HAP-1 (cell line): ENCODE measurements around the gene LIME1.

Experiments
- DNase-seq, 2 experiments: peaks; one replicate each; pipeline ENCODE4 v3.0.0-alpha.2; 2016 to 2020; ENCODE audit warnings: low spot score in 2 of 2
- H3K27me3 ChIP-seq: fragments of 250-450 bp; sonication (Bioruptor Pico); 2 replicates; pipeline ENCODE4 v1.5.1; 2020; ENCODE audit warnings: low read depth, mild to moderate bottlenecking, moderate library complexity
- H3K36me3 ChIP-seq: fragments of 250-450 bp; sonication (Bioruptor Pico); replicated peaks from 2 replicates; pipeline ENCODE4 v1.5.1; 2020; ENCODE audit warnings: mild to moderate bottlenecking
- H3K4me1 ChIP-seq: fragments of 250-450 bp; sonication (Bioruptor Pico); 2 replicates; pipeline ENCODE4 v1.5.1; 2020; ENCODE audit warnings: mild to moderate bottlenecking
- H3K4me3 ChIP-seq: fragments of 250-450 bp; sonication (Bioruptor Pico); 2 replicates; pipeline ENCODE4 v1.5.1; 2020; ENCODE audit warnings: mild to moderate bottlenecking, moderate library complexity
- H3K9me3 ChIP-seq: fragments of 250-450 bp; sonication (Bioruptor Pico); 2 replicates; pipeline ENCODE4 v1.5.1; 2020; ENCODE audit warnings: mild to moderate bottlenecking, moderate library complexity
- in situ Hi-C: fragments of 300-500 bp; cut with MboI; formaldehyde crosslinking; loops from 3 replicates; pipeline ENCODE4 v1.14.3; 2020; ENCODE audit warnings: low sequenced_read_pairs, inconsistent platforms, mixed read lengths

The LIME1 gene

DNA sequence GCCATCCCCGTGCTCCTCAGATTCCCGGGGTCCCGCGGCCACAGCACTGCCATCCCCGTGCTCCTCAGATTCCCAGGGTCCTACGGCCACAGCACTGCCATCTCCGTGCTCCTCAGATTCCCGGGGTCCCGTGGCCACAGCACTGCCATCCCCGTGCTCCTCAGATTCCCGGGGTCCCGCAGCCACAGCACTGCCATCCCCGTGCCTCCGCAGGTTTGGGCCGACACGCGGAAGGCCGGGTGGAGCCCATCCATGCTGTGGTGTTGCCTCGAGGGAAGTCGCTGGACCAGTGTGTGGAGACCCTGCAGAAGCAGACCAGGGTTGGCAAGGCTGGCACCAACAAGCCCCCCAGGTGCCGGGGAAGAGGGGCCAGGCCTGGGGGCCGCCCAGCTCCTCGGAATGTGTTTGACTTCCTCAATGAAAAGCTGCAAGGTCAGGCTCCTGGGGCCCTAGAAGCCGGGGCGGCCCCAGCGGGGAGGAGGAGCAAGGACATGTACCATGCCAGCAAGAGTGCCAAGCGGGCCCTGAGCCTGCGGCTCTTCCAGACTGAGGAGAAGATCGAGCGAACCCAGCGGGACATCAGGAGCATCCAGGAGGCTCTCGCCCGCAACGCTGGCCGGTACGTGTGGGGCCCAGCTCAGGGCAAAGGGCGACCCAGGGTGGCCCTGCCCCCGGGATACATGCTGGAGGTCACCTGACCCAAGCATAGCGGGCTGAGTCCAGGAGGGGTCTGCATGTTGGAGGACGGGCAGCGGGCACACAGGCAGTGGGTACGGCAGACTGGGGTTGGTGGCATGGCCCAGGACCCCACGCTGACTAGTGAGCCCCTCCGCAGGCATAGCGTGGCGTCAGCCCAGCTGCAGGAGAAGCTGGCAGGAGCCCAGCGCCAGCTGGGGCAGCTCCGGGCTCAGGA, 1.3 kb upstream of the LIME1 start:
- no peaks in the 10 kb centered on the region for H3K9me3 ChIP-seq
- H3K4me3 ChIP-seq, result no peak overlapping the region
- H3K27me3 ChIP-seq, result no peaks in the 10 kb centered on the region
- DNase-seq, result no peak
- peaks cover 9% of the 10 kb centered on the region for H3K36me3 ChIP-seq
- peaks cover 2% of the 10 kb centered on the region; the same call in 1 of the 2 replicates for H3K4me1 ChIP-seq
- in situ Hi-C loops, result no loop called here

DNA sequence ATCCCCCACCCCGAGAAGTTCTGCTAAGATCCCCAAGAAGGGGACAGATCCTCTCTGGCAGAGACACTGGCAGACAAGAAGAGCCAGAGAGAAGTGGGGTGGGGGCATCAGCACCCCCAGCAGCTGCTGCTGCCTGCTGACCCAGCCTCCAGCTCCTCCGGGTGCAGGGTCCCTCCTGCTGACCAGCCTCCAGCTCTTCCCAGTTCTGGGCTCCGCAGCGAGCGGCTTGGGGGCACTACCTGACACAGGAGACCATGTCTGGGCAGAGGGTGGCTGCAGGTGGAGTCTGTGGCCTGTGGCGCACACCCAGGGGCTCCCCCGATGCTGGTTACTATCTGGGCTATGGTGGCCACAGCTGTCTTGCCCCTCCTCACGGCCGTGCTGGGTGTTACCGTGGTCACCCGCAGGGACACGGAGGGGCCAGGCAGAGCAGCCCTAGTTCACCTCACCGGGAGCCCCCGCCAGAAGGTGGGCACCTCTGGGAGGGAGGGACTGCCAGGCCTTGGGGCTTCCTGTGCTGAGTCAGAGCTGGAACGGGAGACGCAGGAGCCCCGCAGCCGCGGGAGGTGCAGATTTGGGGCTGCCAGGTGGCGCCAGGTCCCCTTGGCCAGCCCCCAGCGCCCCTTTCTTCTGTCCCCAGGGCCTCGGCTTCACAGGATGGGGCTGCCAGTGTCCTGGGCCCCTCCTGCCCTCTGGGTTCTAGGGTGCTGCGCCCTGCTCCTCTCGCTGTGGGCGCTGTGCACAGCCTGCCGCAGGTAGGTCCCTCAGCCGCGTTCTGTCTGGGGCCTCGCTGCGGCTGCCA, 630 bp downstream of the LIME1 start:
- in situ Hi-C loops, result no loop called here
- no peak overlapping the region for H3K4me3 ChIP-seq

DNA sequence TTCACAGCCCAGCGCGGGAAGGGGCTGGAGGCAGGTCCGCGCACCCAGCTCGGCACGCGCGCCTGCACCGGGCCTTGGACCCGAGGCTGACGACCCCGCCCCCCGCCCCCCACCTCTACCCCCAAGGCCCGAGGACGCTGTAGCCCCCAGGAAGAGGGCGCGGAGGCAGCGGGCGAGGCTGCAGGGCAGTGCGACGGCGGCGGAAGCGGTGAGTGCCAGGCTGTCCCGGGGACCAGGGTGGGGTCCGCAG, 1.2 kb downstream of the LIME1 start:
- Histone ChIP-seq H3K36me3 (peaks cover 28% of the 10 kb centered on the region), H3K4me3 (no peak overlapping the region), H3K27me3 (no peaks in the 10 kb centered on the region), H3K4me1 (peaks cover 9% of the 10 kb centered on the region), H3K9me3 (no peaks in the 10 kb centered on the region)
- in situ Hi-C loops, result no loop called here
- no peak for DNase-seq

More for the DNA sequence above, 630 bp downstream of the LIME1 start:
- Histone ChIP-seq H3K27me3 (no peaks in the 10 kb centered on the region), H3K9me3 (no peaks in the 10 kb centered on the region), H3K36me3 (peaks cover 23% of the 10 kb centered on the region), H3K4me1 (peaks cover 9% of the 10 kb centered on the region)
- no peak for DNase-seq

DNA sequence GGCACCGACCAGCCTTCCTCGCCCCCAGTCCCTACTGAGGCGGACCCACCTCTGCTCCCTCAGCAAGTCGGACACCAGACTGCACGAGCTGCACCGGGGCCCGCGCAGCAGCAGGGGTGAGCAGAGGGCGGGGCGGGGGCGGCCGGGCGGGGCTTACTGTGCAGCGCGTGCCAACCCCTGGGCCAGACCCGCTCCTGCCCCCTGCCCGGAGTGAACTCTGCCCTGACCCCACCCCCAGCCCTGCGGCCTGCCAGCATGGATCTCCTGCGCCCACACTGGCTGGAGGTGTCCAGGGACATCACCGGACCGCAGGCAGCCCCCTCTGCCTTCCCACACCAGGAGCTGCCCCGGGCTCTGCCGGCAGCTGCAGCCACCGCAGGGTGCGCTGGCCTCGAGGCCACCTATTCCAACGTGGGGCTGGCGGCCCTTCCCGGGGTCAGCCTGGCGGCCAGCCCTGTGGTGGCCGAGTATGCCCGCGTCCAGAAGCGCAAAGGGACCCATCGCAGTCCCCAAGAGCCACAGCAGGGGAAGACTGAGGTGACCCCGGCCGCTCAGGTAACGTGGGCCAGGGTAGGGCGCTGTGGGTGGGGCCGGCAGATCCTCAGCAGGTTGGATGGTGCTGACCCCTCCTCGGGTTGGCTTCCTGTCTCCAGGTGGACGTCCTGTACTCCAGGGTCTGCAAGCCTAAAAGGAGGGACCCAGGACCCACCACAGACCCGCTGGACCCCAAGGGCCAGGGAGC, 1.7 kb downstream of the LIME1 start:
- in situ Hi-C loops, result no loop called here
- H3K36me3 ChIP-seq, result peaks cover 29% of the 10 kb centered on the region
- no peak for DNase-seq
- no peaks in the 10 kb centered on the region for H3K27me3 ChIP-seq
- peaks cover 9% of the 10 kb centered on the region for H3K4me1 ChIP-seq
- no peaks in the 10 kb centered on the region for H3K9me3 ChIP-seq
- no peak overlapping the region for H3K4me3 ChIP-seq

DNA sequence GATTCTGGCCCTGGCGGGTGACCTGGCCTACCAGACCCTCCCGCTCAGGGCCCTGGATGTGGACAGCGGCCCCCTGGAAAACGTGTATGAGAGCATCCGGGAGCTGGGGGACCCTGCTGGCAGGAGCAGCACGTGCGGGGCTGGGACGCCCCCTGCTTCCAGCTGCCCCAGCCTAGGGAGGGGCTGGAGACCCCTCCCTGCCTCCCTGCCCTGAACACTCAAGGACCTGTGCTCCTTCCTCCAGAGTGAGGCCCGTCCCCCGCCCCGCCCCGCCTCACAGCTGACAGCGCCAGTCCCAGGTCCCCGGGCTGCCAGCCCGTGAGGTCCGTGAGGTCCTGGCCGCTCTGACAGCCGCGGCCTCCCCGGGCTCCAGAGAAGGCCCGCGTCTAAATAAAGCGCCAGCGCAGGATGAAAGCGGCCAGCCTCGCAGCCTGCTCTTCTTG, 2.2 kb downstream of the LIME1 start:
- Histone ChIP-seq H3K4me3 (no peak overlapping the region), H3K36me3 (peaks cover 29% of the 10 kb centered on the region), H3K4me1 (peaks cover 9% of the 10 kb centered on the region), H3K27me3 (no peaks in the 10 kb centered on the region), H3K9me3 (no peaks in the 10 kb centered on the region)
- no peak for DNase-seq
- in situ Hi-C loops, result no loop called here

DNA sequence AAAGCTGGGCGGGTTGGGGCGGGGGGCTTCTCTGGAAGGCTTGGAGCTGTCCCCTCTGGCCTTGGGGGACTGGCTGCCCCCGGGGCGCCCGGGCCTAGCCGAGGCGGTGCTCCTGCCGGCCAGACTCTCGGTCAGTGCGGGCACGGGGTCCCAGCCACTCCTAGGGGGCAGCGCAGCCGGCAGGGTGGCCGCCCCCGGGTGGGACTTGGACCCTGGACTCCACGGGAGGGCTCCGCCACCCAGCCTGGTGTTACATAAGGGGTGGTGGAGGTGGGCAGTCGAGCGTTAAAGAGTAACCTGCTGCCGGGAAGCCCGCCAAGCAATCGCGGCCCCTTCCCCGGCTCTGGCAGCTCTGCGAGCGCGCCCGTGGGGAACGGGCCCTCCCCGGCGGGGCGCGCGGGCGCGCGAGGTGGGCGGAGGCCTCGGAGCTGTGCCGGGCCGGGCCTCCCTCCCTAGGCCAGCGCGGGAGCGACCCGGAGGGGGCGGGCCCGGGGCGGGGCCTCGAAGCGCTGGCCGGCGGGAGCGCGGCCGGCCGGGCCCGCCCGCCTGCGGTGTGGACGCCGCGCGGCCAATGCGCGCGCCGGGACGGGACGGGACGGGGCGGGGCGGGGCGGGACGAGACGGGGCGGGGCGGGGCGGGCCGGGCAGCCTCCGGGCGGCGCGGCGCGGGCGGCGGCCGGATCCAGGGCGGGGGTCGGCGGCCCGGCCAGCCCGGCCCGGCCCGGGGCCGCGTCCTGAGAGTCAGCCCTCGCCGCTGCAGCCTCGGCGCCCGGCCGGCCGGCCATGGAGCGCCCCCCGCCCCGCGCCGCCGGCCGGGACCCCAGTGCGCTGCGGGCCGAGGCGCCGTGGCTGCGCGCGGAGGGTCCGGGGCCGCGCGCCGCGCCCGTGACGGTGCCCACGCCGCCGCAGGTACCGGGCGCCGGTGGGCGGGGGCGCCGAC, 2.9 kb downstream of the LIME1 start, which contains the start of gene SLC2A4RG:
Gene SLC2A4RG (plus strand): TSS at position 647 of the 940 bp plus-strand sequence. CDS start 137 bp downstream, at position 784.
- in situ Hi-C loops, result no loop called here
- peaks cover 30% of the 10 kb centered on the region for H3K36me3 ChIP-seq
- DNase-seq, result peak; percentile 69 to 80
- H3K4me1 ChIP-seq, result peaks cover 9% of the 10 kb centered on the region
- no peaks in the 10 kb centered on the region for H3K27me3 ChIP-seq
- peak within 1 kb of the TSS; percentile 67 for H3K4me3 ChIP-seq
- H3K9me3 ChIP-seq, result no peaks in the 10 kb centered on the region

DNA sequence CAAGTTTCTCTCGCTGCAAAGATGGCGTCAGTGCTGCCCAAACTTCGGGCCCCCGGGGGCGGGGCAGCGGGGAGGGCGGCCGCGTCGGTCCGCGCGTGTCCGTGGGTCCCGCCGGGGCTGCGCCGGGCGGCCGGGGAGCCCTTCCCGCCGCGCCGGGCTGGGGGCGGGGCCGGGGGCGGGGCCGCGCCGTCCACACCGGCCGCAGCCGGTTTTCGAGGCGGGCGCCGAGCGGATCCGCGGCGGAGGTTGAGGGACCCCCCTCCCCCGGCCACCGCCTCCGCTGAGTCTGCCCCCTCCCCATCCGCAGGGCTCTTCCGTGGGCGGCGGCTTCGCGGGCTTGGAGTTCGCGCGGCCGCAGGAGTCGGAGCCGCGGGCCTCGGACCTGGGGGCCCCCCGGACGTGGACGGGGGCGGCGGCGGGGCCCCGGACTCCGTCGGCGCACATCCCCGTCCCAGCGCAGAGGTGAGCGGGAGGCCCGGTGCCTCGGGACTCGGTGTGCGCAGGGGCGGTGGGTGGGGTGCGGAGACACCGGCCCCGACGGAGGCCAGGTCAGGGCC, 3.7 kb downstream of the LIME1 start:
- H3K36me3 ChIP-seq, result peaks cover 30% of the 10 kb centered on the region
- in situ Hi-C loops, result no loop called here
- H3K9me3 ChIP-seq, result no peaks in the 10 kb centered on the region
- peak; percentile 37 to 75 for DNase-seq
- H3K27me3 ChIP-seq, result no peaks in the 10 kb centered on the region
- H3K4me3 ChIP-seq, result peak overlapping the region; percentile 67
- peaks cover 9% of the 10 kb centered on the region for H3K4me1 ChIP-seq

DNA sequence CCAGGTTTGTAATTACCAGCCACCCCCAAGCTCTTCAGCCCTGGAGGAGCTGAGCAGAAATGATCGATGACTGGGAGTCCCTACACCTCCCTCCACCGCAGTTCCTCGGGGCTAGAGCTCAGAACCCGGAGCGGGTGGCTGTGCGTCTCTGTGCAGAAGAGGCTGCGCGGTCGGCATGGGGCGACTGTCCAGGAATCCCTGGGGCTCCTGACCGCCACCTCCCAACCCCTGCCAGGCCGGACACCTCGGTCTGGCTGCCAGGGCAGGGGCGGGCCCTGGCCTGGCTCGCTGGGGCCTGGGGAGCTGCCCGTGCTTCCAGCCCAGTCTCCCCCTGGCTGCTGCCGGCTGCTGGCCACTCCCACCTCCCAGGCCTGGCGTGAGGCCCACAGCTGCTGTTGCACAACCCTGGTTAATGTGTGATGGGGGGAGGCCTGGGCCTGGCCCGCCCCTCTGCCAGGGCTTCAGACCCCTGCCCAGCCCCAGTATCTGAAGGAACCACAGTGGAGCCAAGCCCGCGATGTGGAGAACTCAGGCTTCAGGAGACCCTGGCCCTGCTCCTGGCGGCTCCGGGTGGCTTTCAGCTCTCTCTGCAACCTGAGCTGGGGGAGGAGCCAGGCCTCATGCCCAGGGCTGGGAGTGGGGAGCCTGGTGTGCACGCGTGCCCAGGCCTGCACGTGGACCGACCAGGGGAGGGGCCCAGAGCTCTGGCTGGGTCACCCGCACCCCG, 4.3 kb downstream of the LIME1 start:
- peak overlapping the region; percentile 67 for H3K4me3 ChIP-seq
- no peaks in the 10 kb centered on the region for H3K9me3 ChIP-seq
- H3K36me3 ChIP-seq, result peaks cover 30% of the 10 kb centered on the region
- H3K27me3 ChIP-seq, result no peaks in the 10 kb centered on the region
- H3K4me1 ChIP-seq, result peaks cover 9% of the 10 kb centered on the region
- in situ Hi-C loops, result no loop called here
- peak; percentile 53 to 83 for DNase-seq

DNA sequence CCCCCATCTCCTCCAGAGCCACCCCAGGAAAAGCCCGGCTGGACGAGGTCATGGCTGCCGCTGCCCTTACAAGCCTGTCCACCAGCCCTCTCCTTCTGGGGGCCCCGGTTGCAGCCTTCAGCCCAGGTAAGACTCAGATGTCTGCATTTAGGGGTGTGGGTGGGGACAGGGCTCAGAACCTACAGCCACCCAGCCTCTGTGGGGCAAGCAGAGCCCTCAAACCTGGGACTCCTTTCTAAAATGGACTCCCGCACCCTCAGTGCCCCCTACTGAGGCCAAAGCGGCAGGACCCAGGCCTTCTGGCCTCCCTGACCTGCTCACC, 4.9 kb downstream of the LIME1 start:
- H3K4me1 ChIP-seq, result peaks cover 9% of the 10 kb centered on the region
- no peaks in the 10 kb centered on the region for H3K9me3 ChIP-seq
- H3K4me3 ChIP-seq, result peak overlapping the region; percentile 67
- no peak for DNase-seq
- in situ Hi-C loops, result no loop called here
- H3K36me3 ChIP-seq, result peaks cover 30% of the 10 kb centered on the region
- no peaks in the 10 kb centered on the region for H3K27me3 ChIP-seq

DNA sequence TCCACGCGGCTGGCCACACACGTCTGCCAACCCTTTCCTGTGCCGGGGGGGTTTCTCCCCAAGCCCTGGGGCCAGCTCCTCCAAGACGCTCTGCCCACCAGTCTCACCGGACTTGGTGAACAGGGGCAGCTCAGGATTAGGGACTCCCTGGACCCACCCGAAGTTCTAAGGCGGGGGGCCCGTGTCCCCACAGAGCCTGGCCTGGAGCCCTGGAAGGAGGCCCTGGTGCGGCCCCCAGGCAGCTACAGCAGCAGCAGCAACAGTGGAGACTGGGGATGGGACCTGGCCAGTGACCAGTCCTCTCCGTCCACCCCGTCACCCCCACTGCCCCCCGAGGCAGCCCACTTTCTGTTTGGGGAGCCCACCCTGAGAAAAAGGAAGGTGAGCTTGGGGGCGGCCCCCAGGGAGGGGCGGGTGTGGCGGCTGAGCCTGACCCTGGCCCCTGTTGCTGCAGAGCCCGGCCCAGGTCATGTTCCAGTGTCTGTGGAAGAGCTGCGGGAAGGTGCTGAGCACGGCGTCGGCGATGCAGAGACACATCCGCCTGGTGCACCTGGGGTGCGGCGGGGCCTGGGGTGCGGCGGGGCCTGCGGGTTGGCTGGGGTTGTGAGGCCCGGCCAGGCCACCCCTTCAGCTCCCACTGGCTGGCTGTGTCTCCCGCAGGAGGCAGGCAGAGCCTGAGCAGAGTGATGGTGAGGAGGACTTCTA, 5.4 kb downstream of the LIME1 start:
- Histone ChIP-seq H3K9me3 (no peaks in the 10 kb centered on the region), H3K4me1 (peaks cover 9% of the 10 kb centered on the region), H3K4me3 (peak overlapping the region; percentile 67), H3K27me3 (no peaks in the 10 kb centered on the region), H3K36me3 (peaks cover 30% of the 10 kb centered on the region)
- DNase-seq, result no peak
- in situ Hi-C loops, result no loop called here

DNA sequence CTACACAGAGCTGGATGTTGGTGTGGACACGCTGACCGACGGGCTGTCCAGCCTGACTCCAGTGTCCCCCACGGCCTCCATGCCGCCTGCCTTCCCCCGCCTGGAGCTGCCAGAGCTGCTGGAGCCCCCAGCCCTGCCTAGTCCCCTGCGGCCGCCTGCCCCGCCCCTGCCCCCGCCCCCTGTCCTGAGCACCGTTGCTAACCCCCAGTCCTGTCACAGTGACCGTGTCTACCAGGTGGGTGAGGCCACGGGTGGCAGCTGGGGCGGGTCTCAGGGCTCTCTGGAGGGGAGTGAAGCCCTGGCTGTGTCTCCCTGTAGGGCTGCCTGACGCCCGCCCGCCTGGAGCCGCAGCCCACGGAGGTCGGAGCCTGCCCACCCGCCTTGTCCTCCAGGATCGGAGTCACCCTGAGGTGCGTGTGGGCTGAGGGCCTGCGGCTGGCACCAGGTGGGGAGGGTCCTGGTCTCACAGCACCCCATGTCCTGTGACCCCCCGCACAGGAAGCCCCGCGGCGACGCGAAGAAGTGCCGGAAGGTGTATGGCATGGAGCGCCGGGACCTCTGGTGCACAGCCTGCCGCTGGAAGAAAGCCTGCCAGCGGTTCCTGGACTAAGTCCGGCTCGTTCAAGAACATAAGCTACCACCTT, 6.0 kb downstream of the LIME1 start:
- Histone ChIP-seq H3K9me3 (no peaks in the 10 kb centered on the region), H3K4me3 (no peak overlapping the region), H3K4me1 (peaks cover 9% of the 10 kb centered on the region), H3K27me3 (no peaks in the 10 kb centered on the region), H3K36me3 (peaks cover 30% of the 10 kb centered on the region)
- no peak for DNase-seq
- in situ Hi-C loops, result no loop called here
